Smooth muscle cell of bladder (primary cell): ENCODE measurements around the gene SLC10A4. TPM values are rescaled to one million over a fixed set of nuclear protein-coding genes. Genes with fewer than 3 reads are reported as not detected.

Experiments used
- total RNA-seq: library from RNA; depleted of rRNA; stranded (reverse); fragments of >200 nt; gene quantifications from 2 replicates; pipeline ENCODE4 v1.2.3, GENCODE V29; 2014

SLC10A4 gene, protein sequence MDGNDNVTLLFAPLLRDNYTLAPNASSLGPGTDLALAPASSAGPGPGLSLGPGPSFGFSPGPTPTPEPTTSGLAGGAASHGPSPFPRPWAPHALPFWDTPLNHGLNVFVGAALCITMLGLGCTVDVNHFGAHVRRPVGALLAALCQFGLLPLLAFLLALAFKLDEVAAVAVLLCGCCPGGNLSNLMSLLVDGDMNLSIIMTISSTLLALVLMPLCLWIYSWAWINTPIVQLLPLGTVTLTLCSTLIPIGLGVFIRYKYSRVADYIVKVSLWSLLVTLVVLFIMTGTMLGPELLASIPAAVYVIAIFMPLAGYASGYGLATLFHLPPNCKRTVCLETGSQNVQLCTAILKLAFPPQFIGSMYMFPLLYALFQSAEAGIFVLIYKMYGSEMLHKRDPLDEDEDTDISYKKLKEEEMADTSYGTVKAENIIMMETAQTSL
- 0.09 TPM in 1 of 2 replicates, not detected in the other for total RNA-seq

DNA sequence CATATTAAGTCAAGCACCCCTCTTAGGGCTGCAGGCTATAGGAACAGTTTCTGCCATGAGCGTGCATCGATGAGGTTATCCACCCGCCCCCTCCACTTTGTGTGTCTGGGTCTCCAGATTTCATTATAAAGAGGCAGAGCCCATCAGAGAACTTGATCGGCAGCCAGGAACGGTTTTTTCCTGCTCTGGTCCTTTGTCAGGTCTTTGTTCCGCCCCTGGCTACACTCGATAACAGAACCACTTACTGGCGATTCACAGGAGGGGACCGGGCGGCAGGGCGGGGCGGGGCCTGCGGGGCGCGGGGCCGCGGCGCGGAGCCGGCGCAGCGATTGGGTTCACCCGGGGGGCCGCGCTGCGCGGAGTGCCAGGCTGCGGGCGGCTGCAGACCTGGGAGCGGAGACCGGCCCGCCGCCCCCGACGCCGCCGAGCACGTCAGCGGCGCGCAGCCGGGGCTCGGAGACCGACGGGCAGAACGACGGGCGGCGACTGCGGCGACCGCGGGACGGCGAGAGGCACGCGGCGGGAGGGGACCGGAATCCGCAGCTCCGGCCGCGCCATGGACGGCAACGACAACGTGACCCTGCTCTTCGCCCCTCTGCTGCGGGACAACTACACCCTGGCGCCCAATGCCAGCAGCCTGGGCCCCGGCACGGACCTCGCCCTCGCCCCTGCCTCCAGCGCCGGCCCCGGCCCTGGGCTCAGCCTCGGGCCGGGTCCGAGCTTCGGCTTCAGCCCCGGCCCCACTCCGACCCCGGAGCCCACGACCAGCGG is at the start of gene SLC10A4:
SLC10A4 (plus strand) TSS at position 338 of the 771 bp plus-strand sequence; CDS start at position 557, 219 bp downstream.

DNA sequence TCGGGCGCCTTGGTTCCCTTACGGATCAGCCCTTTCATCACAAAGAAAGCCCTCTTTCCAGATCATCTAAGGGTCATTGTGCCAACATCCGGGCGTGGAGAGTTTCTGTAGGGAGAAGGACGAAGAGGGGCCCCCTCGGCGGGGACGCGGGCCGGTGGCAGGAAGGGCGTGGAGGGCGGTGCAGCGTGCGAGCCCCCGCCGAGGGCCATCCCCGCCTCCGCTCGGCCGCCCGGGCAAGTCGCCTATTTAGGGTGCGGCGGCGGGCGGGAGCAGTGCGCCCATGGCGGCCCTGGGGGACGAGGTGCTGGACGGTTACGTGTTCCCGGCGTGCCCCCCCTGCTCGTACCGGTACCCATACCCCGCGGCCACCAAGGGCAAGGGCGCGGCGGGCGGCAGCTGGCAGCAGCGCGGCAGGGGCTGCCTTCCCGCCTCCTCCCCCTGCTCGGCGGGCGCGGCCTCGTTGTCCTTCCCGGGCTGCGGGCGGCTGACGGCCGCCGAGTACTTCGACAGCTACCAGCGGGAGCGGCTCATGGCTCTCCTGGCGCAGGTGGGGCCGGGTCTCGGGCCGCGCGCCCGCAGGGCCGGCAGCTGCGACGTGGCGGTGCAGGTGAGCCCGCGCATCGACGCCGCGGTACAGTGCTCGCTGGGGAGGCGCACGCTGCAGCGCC is 7.0 kb downstream of the SLC10A4 start, which contains the start of gene ZAR1:
ZAR1 (plus strand) TSS at position 241 of the 668 bp plus-strand sequence; CDS start at position 281, 40 bp downstream.

Other genes with a start within 250 kb of the SLC10A4 start
- gene TEC, start 213.5 kb upstream of the SLC10A4 start, total RNA-seq: 0.28 and 0.71 TPM in 2 replicates
- 20.8 and 25.9 TPM in 2 replicates for gene SLAIN2, start 141.8 kb upstream of the SLC10A4 start, total RNA-seq
- not detected in 2 replicates for gene ZAR1, start 6.9 kb downstream of the SLC10A4 start, total RNA-seq